Gastrocnemius medialis (tissue), 4 donors: ENCODE measurements around the gene HIF1A.

ENCODE experiments used
- CTCF ChIP-seq, 5 experiments: fragments of 450-650 bp in 3 of 5; fragments of 200-600 bp in 2 of 5; sonication (generic) in 2 of 5; IDR thresholded peaks in 4 of 5; conservative IDR thresholded peaks in 1 of 5; 1 replicate in 4 of 5; 2 replicates in 1 of 5; pipeline ENCODE4 v1.5.1; 2016 to 2019; ENCODE audit warnings: antibody characterized with exemption in 5 of 5, mild to moderate bottlenecking in 3 of 5, moderate library complexity in 3 of 5
- POLR2A ChIP-seq, 2 donors: fragments of 450-650 bp; IDR thresholded peaks; one replicate each; pipeline ENCODE4 v1.6.1; 2017; ENCODE audit warnings: antibody characterized with exemption in 2 of 2, mild to moderate bottlenecking in 2 of 2, moderate library complexity in 2 of 2

GRCh38 chr14:61670576-61670975 lies 24.7 kb upstream of the HIF1A start:
- TF ChIP-seq CTCF (IDR thresholded peaks at IDR 0.05 in 4 of 5, conservative IDR thresholded peaks at IDR 0.05 in 1 of 5) (no peak), POLR2A (IDR thresholded peaks at IDR 0.05) (no peak)
